ENCODE measurements around the gene TLX1.

The TLX1 gene

DNA sequence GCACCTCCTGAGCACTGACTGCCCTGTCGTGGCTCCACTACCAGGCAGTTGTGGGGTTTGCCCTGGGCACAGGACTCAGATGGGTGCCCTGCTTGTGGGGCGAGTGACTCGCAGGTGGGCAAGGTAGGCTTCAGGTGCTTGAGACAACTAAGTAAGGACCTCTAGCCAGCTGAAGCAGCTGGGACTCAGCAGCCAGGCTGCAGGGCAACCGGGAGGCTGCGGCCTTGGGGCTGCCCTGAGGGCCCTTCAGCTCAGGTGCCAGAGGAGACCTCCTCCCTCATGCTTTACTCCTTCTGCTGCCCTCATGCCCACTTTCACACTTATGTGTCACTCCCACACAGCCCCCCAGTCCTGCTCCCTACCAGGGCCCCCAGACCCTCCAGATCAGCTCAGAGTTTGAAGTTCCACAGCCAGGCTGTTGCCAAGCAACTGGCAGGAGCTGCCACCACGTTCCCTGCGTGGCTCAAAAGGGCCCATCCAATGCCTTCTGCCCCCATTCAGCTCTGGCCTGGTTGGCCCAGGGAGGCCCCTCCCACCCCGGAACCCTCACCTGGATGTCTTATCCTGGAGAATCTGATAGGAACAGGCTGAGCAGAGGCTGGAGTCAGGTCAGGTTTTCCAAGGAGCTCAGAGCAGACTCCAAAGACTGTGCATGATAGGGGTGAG lies 10.0 kb downstream of the TLX1 start:
- Histone ChIP-seq H3K36me3 (ENCODE audit: insufficient read depth, low read length) (no peaks in the 10 kb centered on the region), H3K9me3 (ENCODE audit: low read depth, low read length) (no peaks in the 10 kb centered on the region), H3K9ac (ENCODE audit: insufficient read length) (no peak overlapping the region), H3K4me3 (no peak overlapping the region), H3K27ac (no peak overlapping the region)
- no peak for DNase-seq (ENCODE audit: low read depth, low spot score)
- no peak for TF ChIP-seq EZH2 (IDR thresholded peaks at IDR 0.05)
- TF ChIP-seq POLR2AphosphoS5 (IDR thresholded peaks at IDR 0.05; ENCODE audit: borderline replicate concordance, low read depth, low read length) = no peak
- TF ChIP-seq FOXP2 (optimal IDR thresholded peaks at IDR 0.05; ENCODE audit: control extremely low read depth, extremely low read length, insufficient read depth) = no peak

GRCh38 chr10:101141616-101142532 lies 10.8 kb downstream of the TLX1 start:
- TF ChIP-seq EZH2 (IDR thresholded peaks at IDR 0.05) (no peak), FOXP2 (optimal IDR thresholded peaks at IDR 0.05; ENCODE audit: control extremely low read depth, extremely low read length, insufficient read depth) (no peak), POLR2AphosphoS5 (IDR thresholded peaks at IDR 0.05; ENCODE audit: borderline replicate concordance, low read depth, low read length) (no peak)
- Histone ChIP-seq H3K36me3 (ENCODE audit: insufficient read depth, low read length) (no peaks in the 10 kb centered on the region), H3K27ac (no peak overlapping the region), H3K9me3 (ENCODE audit: low read depth, low read length) (no peaks in the 10 kb centered on the region), H3K9ac (ENCODE audit: insufficient read length) (no peak overlapping the region), H3K4me3 (no peak overlapping the region)
- no peak for DNase-seq (ENCODE audit: low read depth, low spot score)

DNA sequence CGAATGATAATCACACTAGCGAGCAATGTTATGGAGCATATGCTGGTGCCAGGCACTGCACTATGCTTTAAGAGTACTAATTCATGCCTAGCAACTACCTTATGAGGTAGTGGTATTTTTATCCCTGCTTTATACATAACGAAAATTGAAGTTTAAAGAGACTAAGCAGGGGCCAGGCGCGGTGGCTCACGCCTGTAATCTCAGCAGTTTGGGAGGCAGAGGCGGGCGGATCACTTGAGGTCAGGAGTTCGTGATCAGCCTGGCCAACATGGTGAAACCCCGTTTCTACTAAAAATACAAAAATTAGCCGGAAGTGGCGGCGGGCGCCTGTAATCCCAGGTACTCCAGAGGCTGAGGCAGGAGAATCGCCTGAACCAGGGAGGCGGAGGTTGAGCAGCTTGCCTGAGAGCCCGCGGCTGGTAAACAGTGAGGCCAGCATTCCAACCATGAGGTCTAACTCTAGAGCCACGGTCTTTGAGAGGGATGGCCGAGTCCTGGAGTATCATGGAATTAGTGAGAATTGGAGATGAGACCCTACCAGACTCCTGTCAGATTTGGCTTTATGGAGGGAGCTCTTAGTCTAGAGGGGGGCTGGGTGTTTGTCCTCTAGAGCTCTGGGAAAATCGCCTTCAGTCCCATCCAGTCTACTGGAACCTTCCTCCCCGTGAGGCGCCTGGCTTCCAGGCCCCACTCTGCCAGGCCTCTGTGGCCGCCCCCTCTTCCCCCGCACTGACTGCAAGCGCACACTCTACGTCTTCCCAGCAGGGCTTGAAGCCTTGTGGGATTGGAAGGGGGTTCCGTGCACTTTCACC lies 11.6 kb downstream of the TLX1 start:
- Histone ChIP-seq H3K36me3 (ENCODE audit: insufficient read depth, low read length) (no peaks in the 10 kb centered on the region), H3K9me3 (ENCODE audit: low read depth, low read length) (no peaks in the 10 kb centered on the region), H3K4me3 (no peak overlapping the region), H3K27ac (no peak overlapping the region), H3K9ac (ENCODE audit: insufficient read length) (no peak overlapping the region)
- TF ChIP-seq FOXP2 (optimal IDR thresholded peaks at IDR 0.05; ENCODE audit: control extremely low read depth, extremely low read length, insufficient read depth) (no peak), POLR2AphosphoS5 (IDR thresholded peaks at IDR 0.05; ENCODE audit: borderline replicate concordance, low read depth, low read length) (no peak), EZH2 (IDR thresholded peaks at IDR 0.05) (no peak)
- no peak for DNase-seq (ENCODE audit: low read depth, low spot score)

- H3K36me3 ChIP-seq (ENCODE audit: insufficient read depth, low read length) = no peaks in the 10 kb centered on the region
- no peak overlapping the region for H3K27ac ChIP-seq
- no peaks in the 10 kb centered on the region for H3K9me3 ChIP-seq (ENCODE audit: low read depth, low read length)
- H3K9ac ChIP-seq (ENCODE audit: insufficient read length) = no peak overlapping the region
- no peak overlapping the region for H3K4me3 ChIP-seq
- TF ChIP-seq POLR2AphosphoS5 (IDR thresholded peaks at IDR 0.05; ENCODE audit: borderline replicate concordance, low read depth, low read length) (no peak), EZH2 (IDR thresholded peaks at IDR 0.05) (no peak), FOXP2 (optimal IDR thresholded peaks at IDR 0.05; ENCODE audit: control extremely low read depth, extremely low read length, insufficient read depth) (no peak)
- no peak for DNase-seq (ENCODE audit: low read depth, low spot score)
These were observed 12.2 kb downstream of the TLX1 start for GRCh38 chr10:101143345-101143630.

- no peak overlapping the region for H3K9ac ChIP-seq (ENCODE audit: insufficient read length)
- H3K27ac ChIP-seq = no peak overlapping the region
- H3K9me3 ChIP-seq (ENCODE audit: low read depth, low read length) = no peaks in the 10 kb centered on the region
- DNase-seq (ENCODE audit: low read depth, low spot score) = no peak
- H3K36me3 ChIP-seq (ENCODE audit: insufficient read depth, low read length) = no peaks in the 10 kb centered on the region
- H3K4me3 ChIP-seq = no peak overlapping the region
- TF ChIP-seq FOXP2 (optimal IDR thresholded peaks at IDR 0.05; ENCODE audit: control extremely low read depth, extremely low read length, insufficient read depth) = no peak
- no peak for TF ChIP-seq EZH2 (IDR thresholded peaks at IDR 0.05)
- TF ChIP-seq POLR2AphosphoS5 (IDR thresholded peaks at IDR 0.05; ENCODE audit: borderline replicate concordance, low read depth, low read length) = no peak
These were observed 13.0 kb downstream of the TLX1 start for GRCh38 chr10:101144053-101144452.

GRCh38 chr10:101145145-101145544 lies 14.0 kb downstream of the TLX1 start:
- Histone ChIP-seq H3K4me3 (no peak overlapping the region), H3K9me3 (ENCODE audit: low read depth, low read length) (no peaks in the 10 kb centered on the region), H3K9ac (ENCODE audit: insufficient read length) (no peak overlapping the region), H3K36me3 (ENCODE audit: insufficient read depth, low read length) (no peaks in the 10 kb centered on the region), H3K27ac (no peak overlapping the region)
- no peak for DNase-seq (ENCODE audit: low read depth, low spot score)
- no peak for TF ChIP-seq POLR2AphosphoS5 (IDR thresholded peaks at IDR 0.05; ENCODE audit: borderline replicate concordance, low read depth, low read length)
- no peak for TF ChIP-seq FOXP2 (optimal IDR thresholded peaks at IDR 0.05; ENCODE audit: control extremely low read depth, extremely low read length, insufficient read depth)
- TF ChIP-seq EZH2 (IDR thresholded peaks at IDR 0.05) = no peak

DNA sequence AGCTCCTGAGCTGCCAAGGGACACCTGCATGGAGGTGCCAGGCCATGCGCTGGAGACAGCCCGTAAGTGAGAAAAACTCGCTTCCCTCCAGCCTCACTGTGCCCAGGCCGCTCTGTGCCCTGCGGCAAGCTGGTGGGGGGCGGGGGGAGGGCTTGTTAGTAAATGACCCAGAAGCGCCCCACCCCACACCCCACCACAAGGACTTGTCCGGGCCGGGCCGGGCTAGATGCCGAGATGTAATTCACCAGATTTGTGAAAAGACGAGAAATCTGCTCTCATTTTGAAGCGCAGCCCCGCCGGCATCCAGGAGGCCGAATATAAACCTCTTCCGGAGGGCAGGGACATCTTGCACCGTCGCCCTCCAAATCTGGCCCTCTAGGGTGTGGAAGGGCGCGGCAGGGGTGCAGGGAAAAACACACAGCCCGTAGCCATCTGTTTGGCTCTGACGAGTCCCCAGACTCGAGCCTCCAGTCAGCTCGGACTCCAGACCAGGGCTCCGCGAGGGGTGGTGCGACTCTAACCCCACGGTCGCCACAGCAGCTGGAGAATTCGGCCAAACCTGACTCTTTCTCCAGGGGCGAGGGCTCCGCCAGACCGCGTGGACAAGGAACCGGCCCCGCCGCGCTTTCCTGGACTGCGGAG lies 14.8 kb downstream of the TLX1 start:
- Histone ChIP-seq H3K4me3 (no peak overlapping the region), H3K27ac (no peak overlapping the region), H3K9me3 (ENCODE audit: low read depth, low read length) (no peaks in the 10 kb centered on the region), H3K9ac (ENCODE audit: insufficient read length) (no peak overlapping the region), H3K36me3 (ENCODE audit: insufficient read depth, low read length) (no peaks in the 10 kb centered on the region)
- no peak for DNase-seq (ENCODE audit: low read depth, low spot score)
- TF ChIP-seq POLR2AphosphoS5 (IDR thresholded peaks at IDR 0.05; ENCODE audit: borderline replicate concordance, low read depth, low read length) = no peak
- no peak for TF ChIP-seq EZH2 (IDR thresholded peaks at IDR 0.05)
- TF ChIP-seq FOXP2 (optimal IDR thresholded peaks at IDR 0.05; ENCODE audit: control extremely low read depth, extremely low read length, insufficient read depth) = no peak
